ENCODE results near the gene ANP32B.

- TF ChIP-seq CTCF (IDR thresholded peaks at IDR 0.05; ENCODE audit: low read length), result no peak
- TF ChIP-seq EZH2 (IDR thresholded peaks at IDR 0.05; ENCODE audit: borderline replicate concordance, low read length), result no peak
Measured at GRCh38 chr9:97981846-97982682, 1.1 kb upstream of the ANP32B start.

Data from OCI-LY1 (cell line).